Endothelial cell of umbilical vein (primary cell): ENCODE results near the gene TMEM269. TPM values are rescaled to one million over a fixed set of nuclear protein-coding genes. Genes with fewer than 3 reads are reported as not detected.

Source experiments
- BruUV-seq: library from RNA; stranded (reverse); fragments of 400-500 nt; replicated peaks from 2 replicates; lab custom pipeline; 2021; lab: Mats Ljungman, UMichigan
- CTCF ChIA-PET: fragments of 300-600, 350-600 bp; sonication (Branson Sonifier 250); formaldehyde crosslinking; loops from one replicate; lab custom pipeline; 2021; ENCODE audit warnings: antibody characterized with exemption, inconsistent platforms; lab: Charles Lee
- POLR2A ChIA-PET: fragments of 300-600, 350-600 bp; sonication (Branson Sonifier 250); formaldehyde crosslinking; loops from one replicate; lab custom pipeline; 2021; ENCODE audit warnings: antibody characterized with exemption, inconsistent platforms; lab: Charles Lee
- DNase-seq: peaks from one replicate; pipeline ENCODE4 v3.0.0-alpha.2; 2011; ENCODE audit warnings: low read depth, low spot score
- FAIRE-seq: peaks from 2 replicates; lab custom pipeline; 2011; peaks lifted over from hg19 to GRCh38; lab: Jason Lieb, UNC
- H2AFZ ChIP-seq: 2 replicates; pipeline ENCODE4 v1.6.0; 2012; ENCODE audit warnings: low read depth, low read length, control low read depth, inconsistent platforms
- H3K27ac ChIP-seq: 2 replicates; pipeline ENCODE4 v1.5.1; 2011; ENCODE audit warnings: low read depth, mild to moderate bottlenecking, control low read depth, low read length, moderate library complexity; ENCODE audit not compliant: insufficient read depth
- H3K27me3 ChIP-seq, 2 experiments: 2 replicates each; pipeline versions ENCODE4 v1.6.0 to v1.6.1; 2011; ENCODE audit warnings: low read length in 2 of 2, mixed read lengths in 1 of 2; ENCODE audit not compliant: control insufficient read depth in 2 of 2, insufficient read depth in 2 of 2
- H3K36me3 ChIP-seq, 2 experiments: 2 replicates in 1 of 2; 3 replicates in 1 of 2; pipeline ENCODE4 v1.5.1; 2011; ENCODE audit warnings: low read length in 2 of 2, mild to moderate bottlenecking in 1 of 2, moderate library complexity in 1 of 2; ENCODE audit not compliant: control insufficient read depth in 2 of 2, insufficient read depth in 2 of 2; ENCODE audit errors: extremely low read depth in 1 of 2
- H3K4me1 ChIP-seq: 3 replicates; pipeline ENCODE4 v1.5.1; 2011; ENCODE audit warnings: mild to moderate bottlenecking, low read length; ENCODE audit not compliant: control insufficient read depth, insufficient read depth; ENCODE audit errors: extremely low read depth
- H3K4me2 ChIP-seq: 2 replicates; pipeline ENCODE4 v1.6.1; 2011; ENCODE audit warnings: low read length, control low read depth, mixed read lengths; ENCODE audit not compliant: insufficient read depth
- H3K4me3 ChIP-seq, 3 experiments: fragments of 200-600 bp in 1 of 3; sonication (generic), shearing (Covaris generic) in 1 of 3; replicated peaks in 1 of 3; 2 replicates each; pipeline ENCODE4 v1.5.1; 2011 to 2016; ENCODE audit warnings: control low read depth in 3 of 3, low read length in 3 of 3, mild to moderate bottlenecking in 2 of 3, inconsistent platforms in 1 of 3, low read depth in 1 of 3, moderate library complexity in 1 of 3; ENCODE audit not compliant: insufficient read depth in 1 of 3
- H3K79me2 ChIP-seq: 2 replicates; pipeline ENCODE4 v1.6.0; 2012; ENCODE audit warnings: low read length, inconsistent platforms; ENCODE audit not compliant: control insufficient read depth, insufficient read depth
- H3K9ac ChIP-seq: replicated peaks from 2 replicates; pipeline ENCODE3; 2011; ENCODE audit warnings: low read length, control low read depth; ENCODE audit not compliant: insufficient read depth; ENCODE audit errors: extremely low read depth
- H3K9me1 ChIP-seq: replicated peaks from 3 replicates; pipeline ENCODE4 v1.6.0; 2011; ENCODE audit warnings: mild to moderate bottlenecking, low read length; ENCODE audit not compliant: control insufficient read depth, insufficient read depth; ENCODE audit errors: extremely low read depth
- H3K9me3 ChIP-seq: replicated peaks from 2 replicates; pipeline ENCODE4 v1.5.1; 2012; ENCODE audit warnings: low read length, inconsistent platforms; ENCODE audit not compliant: control insufficient read depth, insufficient read depth
- H4K20me1 ChIP-seq: replicated peaks from 2 replicates; pipeline ENCODE3; 2011; ENCODE audit warnings: mild to moderate bottlenecking, low read length; ENCODE audit not compliant: control insufficient read depth, insufficient read depth; ENCODE audit errors: extremely low read depth
- EZH2 ChIP-seq: IDR thresholded peaks from 2 replicates; pipeline ENCODE4 v1.6.1; 2012; ENCODE audit warnings: borderline replicate concordance, low read depth, mild to moderate bottlenecking, moderate library complexity, low read length, inconsistent platforms; ENCODE audit not compliant: severe bottlenecking
- FOS ChIP-seq: IDR thresholded peaks from 2 replicates; pipeline ENCODE4 v1.6.1; 2011; ENCODE audit warnings: mild to moderate bottlenecking, low read length, moderate library complexity, borderline replicate concordance; ENCODE audit not compliant: insufficient read depth
- GATA2 ChIP-seq: IDR thresholded peaks from 2 replicates; pipeline ENCODE4 v1.7.0; 2011; ENCODE audit warnings: low read depth, mild to moderate bottlenecking, moderate library complexity, mixed read lengths, low read length; ENCODE audit not compliant: insufficient read length, insufficient read depth
- JUN ChIP-seq: IDR thresholded peaks from 2 replicates; pipeline ENCODE4 v1.6.1; 2011; ENCODE audit warnings: borderline replicate concordance, low read depth; ENCODE audit not compliant: insufficient read length, insufficient read depth
- POLR2A ChIP-seq: IDR thresholded peaks from 2 replicates; pipeline ENCODE4 v1.6.1; 2012; ENCODE audit warnings: low read depth, mild to moderate bottlenecking, control low read depth, low read length
- dilution Hi-C: fragments of 300-500 bp; cut with MboI; formaldehyde crosslinking; loops from one replicate; pipeline ENCODE4 v1.15.0; 2019; ENCODE audit warnings: low sequenced_read_pairs; ENCODE audit not compliant: extremely low pct_ligation_motif_present
- intact Hi-C: fragments of 100-400 bp; cut with micrococcal nuclease; formaldehyde crosslinking; loops from one replicate; pipeline ENCODE4 v1.10.0; 2022
- polyA plus RNA-seq, 4 experiments: library from polyadenylated mRNA; depleted of rRNA in 3 of 4; stranded (reverse) in 3 of 4; unstranded in 1 of 4; fragments of >200 nt; gene quantifications; 2 replicates each; pipeline versions ENCODE4 v1.2.1 to v1.2.3, GENCODE V29; 2011 to 2012; ENCODE audit warnings: missing spikeins in 1 of 4
- total RNA-seq: library from RNA; stranded (reverse); gene quantifications from 2 replicates; pipeline ENCODE4 v1.2.3, GENCODE V29; 2021
- TF ChIP-seq, protein P1 (sequence below), 2 donors: IDR thresholded peaks; 1 replicate in 1 of 2; 2 replicates in 1 of 2; pipeline ENCODE4 v1.5.1; 2011; ENCODE audit warnings: low read length in 2 of 2, mild to moderate bottlenecking in 2 of 2, moderate library complexity in 2 of 2, control low read depth in 1 of 2, inconsistent platforms in 1 of 2, low read depth in 1 of 2; ENCODE audit not compliant: insufficient read depth in 1 of 2; ENCODE audit errors: extremely low read depth in 1 of 2

TMEM269 gene
- total and polyA plus RNA-seq, 2 donors (not counting 3 experiments of a cell fraction or from before 2014, with no cell fraction given), result 0.03 TPM; not detected in 1

DNA sequence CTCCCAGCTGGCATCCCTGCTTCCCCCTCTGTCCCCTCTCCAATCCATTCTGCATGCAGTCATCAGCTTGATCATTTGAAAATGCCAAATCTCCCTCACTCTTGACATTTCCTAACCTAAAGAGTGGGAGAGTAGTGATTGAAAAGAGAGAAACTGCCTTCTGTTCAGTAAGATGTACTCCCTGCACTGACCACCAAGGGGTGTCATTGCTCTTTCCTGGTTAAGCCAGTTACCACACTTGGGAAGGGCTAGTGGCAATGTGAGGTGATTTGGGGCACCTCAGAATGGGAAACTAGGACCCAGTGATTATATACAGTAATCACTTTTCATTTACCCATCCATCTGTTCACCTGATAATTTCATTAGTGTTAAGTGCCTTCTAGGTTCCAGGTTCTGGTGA is 6.9 kb upstream of the TMEM269 start:
- H3K9ac ChIP-seq, result no peak overlapping the region
- peaks cover 6 to 13% of the 10 kb centered on the region in 2 experiments for H3K36me3 ChIP-seq
- ChIA-PET CTCF (interaction anchor here (0.6 to 5.3 kb wide), 30 partner anchors 11 to 299 kb away, joined by 3 to 244 read pairs (median 5); partner anchors contain the start of genes C1orf50, ERMAP, P3H1 and SVBP), POLR2A (interaction anchor here (1.1 kb wide), 1 partner anchor 11 kb away, joined by 3 read pairs; the partner anchor contains the start of genes C1orf50 and P3H1)
- no peaks in the 10 kb centered on the region for H3K9me1 ChIP-seq
- H2AFZ ChIP-seq, result no peak overlapping the region
- no peaks in the 10 kb centered on the region for H3K4me1 ChIP-seq
- H3K79me2 ChIP-seq, result peaks cover 3% of the 10 kb centered on the region
- DNase-seq (peak; percentile 54), FAIRE-seq (peak; percentile 35)
- dilution Hi-C loops (no loop called here), intact Hi-C loops (loop anchor here (1.0 kb wide), 2 partner anchors 135 to 295 kb away; no protein-coding TSS in a partner anchor)
- H4K20me1 ChIP-seq, result no peaks in the 10 kb centered on the region
- H3K4me2 ChIP-seq, result no peak overlapping the region
- TF ChIP-seq, protein P1, sequence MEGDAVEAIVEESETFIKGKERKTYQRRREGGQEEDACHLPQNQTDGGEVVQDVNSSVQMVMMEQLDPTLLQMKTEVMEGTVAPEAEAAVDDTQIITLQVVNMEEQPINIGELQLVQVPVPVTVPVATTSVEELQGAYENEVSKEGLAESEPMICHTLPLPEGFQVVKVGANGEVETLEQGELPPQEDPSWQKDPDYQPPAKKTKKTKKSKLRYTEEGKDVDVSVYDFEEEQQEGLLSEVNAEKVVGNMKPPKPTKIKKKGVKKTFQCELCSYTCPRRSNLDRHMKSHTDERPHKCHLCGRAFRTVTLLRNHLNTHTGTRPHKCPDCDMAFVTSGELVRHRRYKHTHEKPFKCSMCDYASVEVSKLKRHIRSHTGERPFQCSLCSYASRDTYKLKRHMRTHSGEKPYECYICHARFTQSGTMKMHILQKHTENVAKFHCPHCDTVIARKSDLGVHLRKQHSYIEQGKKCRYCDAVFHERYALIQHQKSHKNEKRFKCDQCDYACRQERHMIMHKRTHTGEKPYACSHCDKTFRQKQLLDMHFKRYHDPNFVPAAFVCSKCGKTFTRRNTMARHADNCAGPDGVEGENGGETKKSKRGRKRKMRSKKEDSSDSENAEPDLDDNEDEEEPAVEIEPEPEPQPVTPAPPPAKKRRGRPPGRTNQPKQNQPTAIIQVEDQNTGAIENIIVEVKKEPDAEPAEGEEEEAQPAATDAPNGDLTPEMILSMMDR (IDR thresholded peaks at IDR 0.05; ENCODE audit: extremely low read depth in 1 of 2, insufficient read depth in 1 of 2, low read depth in 1 of 2, low read length in 2 of 2), result peak; percentile 59 to 67
- no peak for TF ChIP-seq POLR2A
- no peak for TF ChIP-seq JUN
- TF ChIP-seq FOS, result no peak
- TF ChIP-seq GATA2, result no peak
- no TSS peak for BruUV-seq
- no peaks in the 10 kb centered on the region for H3K27me3 ChIP-seq
- no peak overlapping the region for H3K4me3 ChIP-seq
- H3K27ac ChIP-seq, result no peak overlapping the region
- no peaks in the 10 kb centered on the region for H3K9me3 ChIP-seq

DNA sequence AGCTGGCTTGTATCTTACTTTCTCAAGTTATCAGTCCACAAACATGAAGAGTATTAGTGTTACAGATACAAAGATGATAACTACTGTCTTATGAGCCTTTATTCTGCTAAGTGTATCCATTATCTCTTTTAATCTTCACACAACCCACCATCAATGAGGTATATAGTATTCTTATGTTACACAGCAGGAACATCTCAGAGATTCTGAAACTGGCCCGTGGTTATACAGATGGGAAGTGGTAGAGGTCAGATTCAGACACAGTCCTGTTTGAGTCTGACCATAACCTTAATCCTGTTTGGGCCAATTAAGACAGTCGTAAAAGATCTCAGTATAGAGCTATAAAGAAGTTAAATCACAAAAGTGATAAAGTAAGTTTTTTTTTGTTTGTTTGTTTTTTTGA is 5.1 kb upstream of the TMEM269 start:
- H3K9me3 ChIP-seq, result no peaks in the 10 kb centered on the region
- no peak for TF ChIP-seq EZH2
- no peak overlapping the region for H3K27ac ChIP-seq
- POLR2A ChIA-PET, result no interaction called here
- no peak overlapping the region for H3K4me3 ChIP-seq
- peaks cover 6 to 13% of the 10 kb centered on the region in 2 experiments for H3K36me3 ChIP-seq
- H4K20me1 ChIP-seq, result no peaks in the 10 kb centered on the region
- DNase-seq, result no peak
- no peak overlapping the region for H2AFZ ChIP-seq
- BruUV-seq, result no TSS peak
- intact Hi-C loops, result no loop called here
- H3K79me2 ChIP-seq, result no peaks in the 10 kb centered on the region
- no peaks in the 10 kb centered on the region for H3K4me1 ChIP-seq
- H3K9me1 ChIP-seq, result no peaks in the 10 kb centered on the region
- no peak overlapping the region for H3K4me2 ChIP-seq
- dilution Hi-C loops, result no loop called here
- H3K9ac ChIP-seq, result no peak overlapping the region
- no peaks in the 10 kb centered on the region for H3K27me3 ChIP-seq
- CTCF ChIA-PET, result interaction anchor here (1.3 to 5.3 kb wide), 6 partner anchors 13 to 294 kb away, joined by 3 to 244 read pairs (median 14); partner anchors contain the start of genes C1orf50, P3H1 and ZNF691
- no peak for FAIRE-seq
